DMS79 (cell line): ENCODE results near the gene PTRH2.
"Not testable (repeated sequence)": the region's sequence is repeated elsewhere in the genome, so short reads cannot be mapped to it uniquely, and the experiment has no call there.

Source experiments
- DNase-seq: peaks from one replicate; lab custom pipeline; 2025; lab: John Stamatoyannopoulos, UW

PTRH2 gene

GRCh38 chr17:59707149-59707970 is at the start of gene PTRH2, which contains the start of gene VMP1:
Gene PTRH2, minus strand, starts transcription at chr17:59707430. Its CDS starts 9,452 bp downstream, at chr17:59697978.
Gene VMP1, plus strand, starts transcription at chr17:59707654. Its CDS starts 23,793 bp downstream, at chr17:59731447.
- peak; percentile 94 for DNase-seq

- DNase-seq = no peak
Observed at GRCh38 chr17:59756236-59756818, 49.1 kb upstream of the PTRH2 start.

GRCh38 chr17:59755069-59755468 is 47.8 kb upstream of the PTRH2 start:
- DNase-seq = not testable (repeated sequence)

GRCh38 chr17:59754552-59754951 is 47.3 kb upstream of the PTRH2 start:
- no peak for DNase-seq

- peak; percentile 21 for DNase-seq
Observed at GRCh38 chr17:59753522-59754467, 46.6 kb upstream of the PTRH2 start.

- no peak for DNase-seq
Observed at GRCh38 chr17:59752922-59753321, 45.7 kb upstream of the PTRH2 start.

GRCh38 chr17:59752446-59752845 is 45.2 kb upstream of the PTRH2 start:
- no peak for DNase-seq

GRCh38 chr17:59751955-59752413 is 44.8 kb upstream of the PTRH2 start:
- DNase-seq = no peak

GRCh38 chr17:59748591-59748990 is 41.4 kb upstream of the PTRH2 start:
- no peak for DNase-seq

- DNase-seq = no peak
Observed at GRCh38 chr17:59746849-59747445, 39.7 kb upstream of the PTRH2 start.

- no peak for DNase-seq
Observed at GRCh38 chr17:59745040-59745439, 37.8 kb upstream of the PTRH2 start.

GRCh38 chr17:59743842-59744241 is 36.6 kb upstream of the PTRH2 start:
- DNase-seq = no peak

GRCh38 chr17:59737324-59737723 is 30.1 kb upstream of the PTRH2 start:
- no peak for DNase-seq

GRCh38 chr17:59734226-59734625 is 27.0 kb upstream of the PTRH2 start:
- no peak for DNase-seq

GRCh38 chr17:59733697-59734096 is 26.5 kb upstream of the PTRH2 start:
- DNase-seq = no peak

GRCh38 chr17:59730268-59730834 is 23.1 kb upstream of the PTRH2 start:
- no peak for DNase-seq

- DNase-seq = no peak
Observed at GRCh38 chr17:59727817-59728533, 20.7 kb upstream of the PTRH2 start.

GRCh38 chr17:59725691-59726090 is 18.5 kb upstream of the PTRH2 start:
- no peak for DNase-seq

GRCh38 chr17:59723607-59724006 is 16.4 kb upstream of the PTRH2 start:
- no peak for DNase-seq

- DNase-seq = no peak
Observed at GRCh38 chr17:59723041-59723440, 15.8 kb upstream of the PTRH2 start.

- DNase-seq = no peak
Observed at GRCh38 chr17:59722623-59723022, 15.4 kb upstream of the PTRH2 start.
